ES-I3 (cell line): ENCODE measurements around the gene TSHZ3.

Experiments used
- H3K36me3 ChIP-seq: 2 replicates; pipeline ENCODE4 v1.6.1; 2013; ENCODE audit warnings: mild to moderate bottlenecking, low read length, control low read depth, moderate library complexity; ENCODE audit not compliant: insufficient read depth
- H3K4me1 ChIP-seq: 2 replicates; pipeline ENCODE4 v1.6.1; 2013; ENCODE audit warnings: mild to moderate bottlenecking, control low read depth, low read length; ENCODE audit not compliant: insufficient read depth
- H3K9ac ChIP-seq: 2 replicates; pipeline ENCODE4 v1.6.1; 2013; ENCODE audit warnings: low read depth, mild to moderate bottlenecking, low read length, moderate library complexity
- H3K9me3 ChIP-seq: 2 replicates; pipeline ENCODE4 v1.6.1; 2013; ENCODE audit warnings: mild to moderate bottlenecking, low read length, moderate library complexity; ENCODE audit not compliant: control insufficient read depth, insufficient read depth

The TSHZ3 gene

DNA sequence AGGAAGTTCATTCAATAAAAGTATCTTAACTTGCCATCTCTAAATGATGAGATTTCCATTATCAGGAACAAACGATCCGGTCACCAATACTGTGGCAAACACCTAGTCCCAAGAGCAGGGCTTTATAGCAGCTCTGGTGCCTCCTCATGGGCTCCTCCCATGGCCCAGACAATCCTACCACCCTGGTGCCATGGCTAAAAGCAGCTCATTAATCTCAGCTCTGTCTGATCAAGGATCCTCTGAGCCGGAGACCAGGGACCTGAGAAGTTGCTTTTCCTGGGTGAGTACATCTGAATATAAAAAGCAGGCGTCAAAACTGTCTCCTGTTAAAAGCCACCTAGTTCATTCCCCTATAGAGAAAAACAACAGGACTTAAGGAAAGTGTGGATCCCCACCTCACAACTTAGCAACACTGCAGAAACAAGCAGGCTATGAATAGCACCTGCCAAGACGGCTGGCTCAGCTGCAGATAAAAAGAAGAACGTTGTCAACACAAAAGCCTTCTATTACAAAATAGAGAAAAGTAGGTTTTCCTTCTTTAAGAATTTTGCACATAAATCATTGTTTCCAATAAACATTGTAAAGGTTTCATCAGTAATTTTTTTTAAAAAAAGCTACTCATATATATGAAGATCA, 30.3 kb downstream of the TSHZ3 start:
- Histone ChIP-seq H3K9me3 (no peaks in the 10 kb centered on the region), H3K36me3 (no peaks in the 10 kb centered on the region; the same call in 1 of the 2 replicates), H3K4me1 (peaks cover 39% of the 10 kb centered on the region), H3K9ac (no peak overlapping the region)

- H3K4me1 ChIP-seq: peaks cover 39% of the 10 kb centered on the region
- no peak overlapping the region for H3K9ac ChIP-seq
- no peaks in the 10 kb centered on the region; the same call in 1 of the 2 replicates for H3K36me3 ChIP-seq
Observed at GRCh38 chr19:31317570-31317969, 31.7 kb downstream of the TSHZ3 start.

GRCh38 chr19:31317093-31317492, 32.1 kb downstream of the TSHZ3 start:
- H3K36me3 ChIP-seq: no peaks in the 10 kb centered on the region; the same call in 1 of the 2 replicates
- H3K9me3 ChIP-seq: no peaks in the 10 kb centered on the region
- peaks cover 39% of the 10 kb centered on the region for H3K4me1 ChIP-seq
- no peak overlapping the region for H3K9ac ChIP-seq

More at GRCh38 chr19:31317570-31317969, 31.7 kb downstream of the TSHZ3 start:
- no peaks in the 10 kb centered on the region for H3K9me3 ChIP-seq

DNA sequence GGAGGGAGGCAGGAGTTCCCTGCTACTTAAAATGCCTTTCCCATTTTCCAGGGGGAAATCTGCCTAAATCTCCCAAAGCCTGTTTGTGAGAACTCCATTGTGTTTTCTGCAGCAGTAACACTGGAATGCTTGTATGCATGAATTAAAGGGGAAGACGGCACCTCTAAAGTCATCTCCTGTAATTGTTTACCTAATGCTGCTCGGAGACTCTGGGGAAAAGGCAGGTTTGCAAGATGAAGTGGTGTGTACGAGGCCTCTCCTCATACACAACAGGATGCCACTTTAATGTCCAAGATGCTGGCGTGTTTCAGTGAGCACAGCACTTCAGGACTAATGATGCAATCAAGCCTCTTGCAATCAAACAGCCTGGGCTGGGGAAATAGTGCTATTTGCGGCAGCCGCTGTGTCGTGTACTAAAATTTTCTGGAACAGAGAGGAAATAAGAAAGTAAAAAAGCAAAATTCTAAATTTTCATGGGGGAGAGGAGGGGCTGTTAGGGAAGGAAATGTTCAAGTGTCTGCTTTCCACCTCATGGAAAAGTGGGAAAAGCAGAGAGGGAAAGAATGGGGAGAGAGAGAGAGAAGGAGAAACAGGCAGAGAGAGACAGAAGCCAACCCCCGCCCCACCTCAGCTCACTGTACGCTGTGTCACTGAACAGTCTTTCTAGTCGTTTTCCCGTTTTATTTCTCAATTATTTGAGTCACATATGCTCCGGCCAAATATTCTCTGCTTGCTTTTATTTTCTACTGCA, 32.9 kb downstream of the TSHZ3 start:
- H3K9me3 ChIP-seq: no peaks in the 10 kb centered on the region
- peaks cover 39% of the 10 kb centered on the region for H3K4me1 ChIP-seq
- H3K36me3 ChIP-seq: no peaks in the 10 kb centered on the region; the same call in 1 of the 2 replicates
- H3K9ac ChIP-seq: no peak overlapping the region; the same call in 1 of the 2 replicates

- no peak overlapping the region; the same call in 1 of the 2 replicates for H3K9ac ChIP-seq
- peaks cover 39% of the 10 kb centered on the region for H3K4me1 ChIP-seq
- H3K36me3 ChIP-seq: no peaks in the 10 kb centered on the region; the same call in 1 of the 2 replicates
- H3K9me3 ChIP-seq: no peaks in the 10 kb centered on the region
Observed at GRCh38 chr19:31315652-31316051, 33.6 kb downstream of the TSHZ3 start.

GRCh38 chr19:31314849-31315629, 34.2 kb downstream of the TSHZ3 start:
- Histone ChIP-seq H3K4me1 (peaks cover 37% of the 10 kb centered on the region), H3K36me3 (no peaks in the 10 kb centered on the region; the same call in 1 of the 2 replicates), H3K9ac (no peak overlapping the region), H3K9me3 (no peaks in the 10 kb centered on the region)

DNA sequence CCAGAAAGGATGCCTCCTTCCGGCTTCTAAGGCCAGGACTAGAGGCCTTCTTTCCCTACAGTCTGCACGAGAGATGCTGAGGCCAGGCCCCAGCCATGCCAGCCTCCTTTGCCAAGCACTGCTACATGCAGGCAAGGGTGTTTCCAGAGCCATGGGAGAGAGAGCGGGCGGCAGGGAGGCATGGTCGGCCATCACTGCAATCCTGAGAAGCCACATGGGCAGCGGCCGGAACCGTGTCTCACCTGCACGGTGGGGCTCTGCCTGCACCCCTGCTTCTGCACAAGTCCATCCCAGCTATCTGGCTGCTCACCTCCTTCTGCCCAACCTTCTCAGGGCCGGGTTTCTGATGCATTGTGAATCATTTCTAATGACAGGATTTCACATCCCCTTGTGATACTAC, 35.1 kb downstream of the TSHZ3 start:
- peaks cover 3% of the 10 kb centered on the region; the same call in 1 of the 2 replicates for H3K36me3 ChIP-seq
- no peak overlapping the region for H3K9ac ChIP-seq
- H3K9me3 ChIP-seq: no peaks in the 10 kb centered on the region
- H3K4me1 ChIP-seq: peaks cover 28% of the 10 kb centered on the region

DNA sequence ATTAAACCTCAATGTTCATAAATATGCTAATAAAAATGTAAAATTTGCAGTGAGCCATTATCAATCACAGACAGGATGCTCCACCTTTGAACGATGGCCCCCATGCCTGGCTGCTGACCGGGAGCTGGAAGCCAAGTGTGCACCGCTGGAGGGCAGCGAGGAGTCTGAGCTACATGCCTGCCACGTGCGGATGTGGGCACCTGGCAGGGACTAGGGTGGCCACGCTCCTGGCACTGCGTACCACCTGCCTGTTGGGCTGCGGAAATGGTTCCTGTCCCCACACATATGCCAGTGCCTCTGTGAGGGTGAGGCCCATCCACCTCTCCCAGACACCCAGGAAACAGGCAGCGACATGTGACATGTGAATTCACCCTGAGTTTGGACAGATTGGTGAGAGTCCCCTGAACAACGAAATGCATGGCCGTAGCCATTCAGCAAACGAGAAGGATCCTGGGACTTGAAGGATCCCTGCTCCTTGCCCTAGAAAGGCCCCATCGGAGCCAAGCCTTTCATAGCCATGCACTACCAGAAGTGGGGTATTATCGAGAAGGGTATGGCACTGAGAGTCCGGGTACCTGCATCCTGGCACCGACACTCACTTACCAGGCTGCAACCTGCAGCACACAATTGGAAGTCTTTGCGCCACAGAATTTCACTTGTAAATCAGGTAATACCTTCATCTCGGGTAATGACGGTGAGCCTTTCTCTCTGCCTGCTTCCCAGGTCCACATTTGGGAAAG, 35.8 kb downstream of the TSHZ3 start:
- Histone ChIP-seq H3K36me3 (peaks cover 3% of the 10 kb centered on the region; the same call in 1 of the 2 replicates), H3K9me3 (no peaks in the 10 kb centered on the region), H3K4me1 (peaks cover 23% of the 10 kb centered on the region), H3K9ac (no peak overlapping the region)

DNA sequence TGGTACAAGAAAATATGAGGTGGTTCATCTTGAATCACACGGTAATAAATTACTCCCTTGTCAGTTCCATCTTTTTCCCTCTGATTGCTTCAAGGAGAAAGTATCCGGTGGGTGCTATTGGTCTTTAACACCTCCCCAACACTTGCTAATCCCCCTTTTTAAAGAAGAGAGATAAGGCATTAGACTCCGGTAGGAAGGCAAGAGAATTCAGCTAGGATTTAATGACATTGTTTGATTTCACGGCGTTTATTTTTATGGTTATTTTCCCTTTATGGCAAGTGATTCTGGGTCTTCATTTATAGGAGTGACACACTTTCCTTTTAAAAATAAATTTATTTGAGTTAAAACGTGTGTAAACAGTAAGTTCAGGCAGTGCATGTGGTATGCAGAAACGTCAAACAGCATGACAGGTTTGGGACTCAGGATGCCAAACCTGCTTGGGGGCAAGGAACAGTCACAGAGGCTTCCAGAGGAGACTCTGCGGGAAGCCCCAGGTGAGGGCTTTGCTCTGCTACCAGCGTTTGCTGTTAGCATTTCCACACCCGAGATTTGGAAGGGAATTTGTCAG, 36.5 kb downstream of the TSHZ3 start:
- H3K36me3 ChIP-seq: peaks cover 3% of the 10 kb centered on the region; the same call in 1 of the 2 replicates
- no peak overlapping the region for H3K9ac ChIP-seq
- H3K4me1 ChIP-seq: peaks cover 20% of the 10 kb centered on the region
- no peaks in the 10 kb centered on the region for H3K9me3 ChIP-seq

DNA sequence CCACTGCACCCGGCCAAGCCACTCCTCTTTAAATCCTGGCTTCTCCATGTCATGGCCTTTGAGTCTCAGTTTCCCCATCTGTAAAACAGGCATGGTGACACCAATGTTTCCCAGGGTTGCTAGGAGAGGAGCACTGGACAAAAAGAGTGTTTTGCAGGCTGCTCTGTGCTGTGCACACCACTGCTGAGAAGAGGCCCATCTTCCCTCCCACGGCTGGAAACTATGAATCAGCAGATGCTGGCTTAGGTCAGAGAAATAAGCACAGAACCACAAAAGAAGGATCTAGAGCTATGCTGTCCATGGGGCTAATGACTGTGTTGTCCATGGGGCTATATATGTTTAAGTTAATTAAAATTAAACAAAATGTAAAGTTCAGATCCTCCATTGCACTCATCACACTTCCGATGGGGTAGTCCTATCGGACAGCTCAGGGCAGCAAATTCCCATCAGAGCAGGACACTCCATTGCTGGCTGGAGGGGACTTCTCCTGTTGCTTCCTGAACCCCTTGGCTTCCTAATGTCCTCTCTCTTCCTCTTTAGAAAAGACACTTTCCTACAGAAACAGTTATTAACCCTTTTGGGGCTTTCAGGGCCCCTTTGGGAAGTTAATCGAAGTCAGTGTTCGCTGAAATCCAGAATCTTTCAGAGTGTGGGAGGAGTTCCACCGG, 37.1 kb downstream of the TSHZ3 start:
- Histone ChIP-seq H3K4me1 (peaks cover 15% of the 10 kb centered on the region), H3K9me3 (no peaks in the 10 kb centered on the region), H3K9ac (no peak overlapping the region), H3K36me3 (peaks cover 3% of the 10 kb centered on the region; the same call in 1 of the 2 replicates)

- peaks cover 1% of the 10 kb centered on the region; the same call in 1 of the 2 replicates for H3K4me1 ChIP-seq
- H3K9ac ChIP-seq: no peak overlapping the region
- no peaks in the 10 kb centered on the region for H3K9me3 ChIP-seq
- peaks cover 3% of the 10 kb centered on the region; the same call in 1 of the 2 replicates for H3K36me3 ChIP-seq
Observed at GRCh38 chr19:31310432-31311133, 38.7 kb downstream of the TSHZ3 start.

DNA sequence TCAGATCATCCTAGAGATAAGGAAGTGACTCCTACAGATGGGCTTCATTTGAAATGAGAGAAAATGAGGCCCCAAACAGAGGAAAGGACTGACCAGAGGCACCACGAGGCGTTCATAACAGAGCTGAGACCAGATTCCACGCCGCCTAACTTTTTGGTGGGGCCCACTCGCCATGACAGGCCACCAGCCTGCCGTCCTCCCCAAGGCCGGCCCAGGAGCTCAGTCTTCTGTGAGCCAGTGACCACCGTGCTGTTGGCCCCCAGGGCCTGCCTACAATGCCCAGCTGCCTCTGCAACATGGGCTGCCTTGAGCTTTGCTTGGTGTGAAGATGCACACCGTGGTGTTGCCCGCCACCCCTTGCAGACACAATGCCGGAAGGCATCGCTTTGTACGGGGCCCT, 40.5 kb downstream of the TSHZ3 start:
- Histone ChIP-seq H3K9ac (no peak overlapping the region), H3K9me3 (no peaks in the 10 kb centered on the region), H3K4me1 (no peaks in the 10 kb centered on the region), H3K36me3 (peaks cover 3% of the 10 kb centered on the region; the same call in 1 of the 2 replicates)
